Caco-2 (cell line): ENCODE data around the gene MRGPRD. TPM values are rescaled to one million over a fixed set of nuclear protein-coding genes. Genes with fewer than 3 reads are reported as not detected.

Experiments
- BruUV-seq: library from RNA; stranded (reverse); fragments of 400-500 nt; replicated peaks from 2 replicates; lab custom pipeline; 2021; lab: Mats Ljungman, UMichigan
- CTCF ChIA-PET: fragments of 300-600 bp; sonication (Branson Sonifier 250); formaldehyde crosslinking; loops from one replicate; lab custom pipeline; 2022; ENCODE audit warnings: antibody characterized with exemption; lab: Charles Lee
- POLR2A ChIA-PET: fragments of 300-600 bp; sonication (Branson Sonifier 250); formaldehyde crosslinking; loops from one replicate; lab custom pipeline; 2022; ENCODE audit warnings: antibody characterized with exemption; lab: Charles Lee
- DNase-seq, 2 experiments: peaks; one replicate each; pipeline versions ENCODE4 v3.0.0 to v3.0.0-alpha.2; 2020 to 2022
- H3K27me3 ChIP-seq: replicated peaks from 2 replicates; pipeline ENCODE4 v1.6.0; 2011; ENCODE audit warnings: low read length; ENCODE audit not compliant: control insufficient read depth, insufficient read depth
- H3K36me3 ChIP-seq: 2 replicates; pipeline ENCODE4 v1.5.1; 2011; ENCODE audit warnings: low read length; ENCODE audit not compliant: control insufficient read depth, insufficient read depth
- H3K4me1 ChIP-seq: fragments of 250-450 bp; sonication (Bioruptor Pico); 2 replicates; pipeline ENCODE4 v1.5.1; 2020; ENCODE audit warnings: mild to moderate bottlenecking
- H3K4me3 ChIP-seq: 2 replicates; pipeline ENCODE4 v1.5.1; 2011; ENCODE audit warnings: low read depth, mild to moderate bottlenecking, control low read depth, low read length
- H3K9me3 ChIP-seq: fragments of 250-450 bp; sonication (Bioruptor Pico); 2 replicates; pipeline ENCODE4 v1.5.1; 2020; ENCODE audit warnings: mild to moderate bottlenecking, moderate library complexity
- H3K27ac Mint-ChIP-seq: one replicate; pipeline ENCODE4 v1.8.0; 2022; ENCODE audit warnings: mixed read lengths; ENCODE audit not compliant: unreplicated experiment
- H3K27me3 Mint-ChIP-seq: one replicate; pipeline ENCODE4 v1.8.0; 2022; ENCODE audit warnings: mixed read lengths; ENCODE audit not compliant: insufficient read depth, unreplicated experiment
- H3K36me3 Mint-ChIP-seq: one replicate; pipeline ENCODE4 v1.8.0; 2022; ENCODE audit warnings: mild to moderate bottlenecking, mixed read lengths; ENCODE audit not compliant: insufficient read depth, unreplicated experiment
- H3K4me1 Mint-ChIP-seq: one replicate; pipeline ENCODE4 v1.8.0; 2022; ENCODE audit warnings: low read depth, mixed read lengths; ENCODE audit not compliant: unreplicated experiment
- H3K4me3 Mint-ChIP-seq: one replicate; pipeline ENCODE4 v1.8.0; 2022; ENCODE audit warnings: mild to moderate bottlenecking, moderate library complexity, mixed read lengths; ENCODE audit not compliant: unreplicated experiment
- H3K9me3 Mint-ChIP-seq: one replicate; pipeline ENCODE4 v1.8.0; 2022; ENCODE audit warnings: mixed read lengths; ENCODE audit not compliant: unreplicated experiment
- intact Hi-C: fragments of 100-400 bp; cut with micrococcal nuclease; formaldehyde crosslinking; loops from one replicate; pipeline ENCODE4 v1.10.0; 2022; ENCODE audit not compliant: unreplicated experiment
- total RNA-seq: library from RNA; stranded (reverse); gene quantifications from 2 replicates; pipeline ENCODE4 v1.2.3, GENCODE V29; 2022
- TF ChIP-seq, protein P1 (sequence below), 2 experiments: fragments of 200-600 bp in 1 of 2; IDR thresholded peaks; 1 replicate in 1 of 2; 2 replicates in 1 of 2; pipeline versions ENCODE4 v1.5.1 to v1.8.0; 2011 to 2022; ENCODE audit warnings: antibody characterized with exemption in 1 of 2, control low read depth in 1 of 2, inconsistent platforms in 1 of 2, low read depth in 1 of 2, low read length in 1 of 2, mild to moderate bottlenecking in 1 of 2, moderate library complexity in 1 of 2; ENCODE audit not compliant: insufficient read depth in 1 of 2, severe bottlenecking in 1 of 2, unreplicated experiment in 1 of 2

MRGPRD gene
- total RNA-seq, 1 experiment from 2014 or later, result not detected

DNA sequence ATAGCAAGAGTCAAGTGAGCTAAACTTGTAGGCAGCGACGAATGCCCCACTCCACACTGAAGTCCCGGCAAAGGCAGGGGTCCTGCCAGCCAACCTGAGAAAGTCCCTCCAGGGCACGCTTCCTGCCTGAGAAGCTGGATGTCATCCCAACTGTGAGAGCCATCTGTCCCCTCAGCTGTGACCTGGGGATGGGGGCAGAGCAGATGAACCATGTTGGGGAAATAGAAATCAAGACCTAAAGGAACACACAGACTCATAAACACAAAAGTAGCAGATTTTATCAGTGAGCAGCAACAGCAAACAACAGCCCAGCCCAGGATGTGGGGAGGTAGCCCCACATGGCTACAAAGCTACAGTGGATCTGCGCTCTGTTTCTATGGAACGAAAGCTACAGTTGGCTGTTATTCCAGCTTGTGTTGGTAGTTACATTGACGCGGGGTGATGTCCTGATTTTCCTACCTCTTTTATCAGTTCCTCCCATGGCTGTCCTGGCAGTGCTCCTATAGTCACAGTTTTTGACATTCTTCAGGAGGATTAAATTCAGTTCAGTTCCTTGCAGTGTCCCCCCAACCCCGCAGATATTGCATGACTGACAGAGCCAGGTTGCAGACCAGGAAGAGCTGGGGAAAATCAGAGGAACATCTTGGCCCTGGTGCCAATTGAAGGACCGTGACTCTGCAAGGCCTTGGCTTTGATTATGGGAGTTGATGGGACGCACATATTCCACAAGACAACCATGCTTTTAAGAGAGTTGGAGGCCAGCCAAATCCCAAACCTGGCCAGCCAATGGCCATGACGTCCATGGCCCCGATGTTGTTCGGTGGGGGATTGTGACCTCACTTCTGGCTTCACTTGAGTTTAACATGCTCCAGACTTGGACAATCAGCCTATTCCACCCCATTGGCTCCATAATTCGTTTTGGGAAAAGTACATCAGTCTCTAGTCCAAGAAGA is 14.6 kb downstream of the MRGPRD start:
- Mint-ChIP-seq H3K36me3 (no peaks in the 10 kb centered on the region), H3K27me3 (no peaks in the 10 kb centered on the region), H3K4me3 (no peak overlapping the region), H3K9me3 (no peaks in the 10 kb centered on the region), H3K27ac (no peak overlapping the region), H3K4me1 (no peaks in the 10 kb centered on the region)
- no peaks in the 10 kb centered on the region for H3K36me3 ChIP-seq
- CTCF ChIA-PET, result interaction anchor here (1.2 kb wide), 1 partner anchor 78 kb away, joined by 3 read pairs; no protein-coding TSS in a partner anchor
- H3K9me3 ChIP-seq, result no peaks in the 10 kb centered on the region
- H3K27me3 ChIP-seq, result no peaks in the 10 kb centered on the region
- no TSS peak for BruUV-seq
- intact Hi-C loops, result loop anchor here (5.0 kb wide), 1 partner anchor 36 kb away; no protein-coding TSS in a partner anchor
- no peaks in the 10 kb centered on the region for H3K4me1 ChIP-seq
- TF ChIP-seq, protein P1, sequence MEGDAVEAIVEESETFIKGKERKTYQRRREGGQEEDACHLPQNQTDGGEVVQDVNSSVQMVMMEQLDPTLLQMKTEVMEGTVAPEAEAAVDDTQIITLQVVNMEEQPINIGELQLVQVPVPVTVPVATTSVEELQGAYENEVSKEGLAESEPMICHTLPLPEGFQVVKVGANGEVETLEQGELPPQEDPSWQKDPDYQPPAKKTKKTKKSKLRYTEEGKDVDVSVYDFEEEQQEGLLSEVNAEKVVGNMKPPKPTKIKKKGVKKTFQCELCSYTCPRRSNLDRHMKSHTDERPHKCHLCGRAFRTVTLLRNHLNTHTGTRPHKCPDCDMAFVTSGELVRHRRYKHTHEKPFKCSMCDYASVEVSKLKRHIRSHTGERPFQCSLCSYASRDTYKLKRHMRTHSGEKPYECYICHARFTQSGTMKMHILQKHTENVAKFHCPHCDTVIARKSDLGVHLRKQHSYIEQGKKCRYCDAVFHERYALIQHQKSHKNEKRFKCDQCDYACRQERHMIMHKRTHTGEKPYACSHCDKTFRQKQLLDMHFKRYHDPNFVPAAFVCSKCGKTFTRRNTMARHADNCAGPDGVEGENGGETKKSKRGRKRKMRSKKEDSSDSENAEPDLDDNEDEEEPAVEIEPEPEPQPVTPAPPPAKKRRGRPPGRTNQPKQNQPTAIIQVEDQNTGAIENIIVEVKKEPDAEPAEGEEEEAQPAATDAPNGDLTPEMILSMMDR (IDR thresholded peaks at IDR 0.05; ENCODE audit: insufficient read depth in 1 of 2, low read depth in 1 of 2, low read length in 1 of 2, severe bottlenecking in 1 of 2, unreplicated experiment in 1 of 2), result no peak
- POLR2A ChIA-PET, result no interaction called here
- no peak overlapping the region for H3K4me3 ChIP-seq
- DNase-seq, result peak in 1 of 2 experiments; percentile 25

DNA sequence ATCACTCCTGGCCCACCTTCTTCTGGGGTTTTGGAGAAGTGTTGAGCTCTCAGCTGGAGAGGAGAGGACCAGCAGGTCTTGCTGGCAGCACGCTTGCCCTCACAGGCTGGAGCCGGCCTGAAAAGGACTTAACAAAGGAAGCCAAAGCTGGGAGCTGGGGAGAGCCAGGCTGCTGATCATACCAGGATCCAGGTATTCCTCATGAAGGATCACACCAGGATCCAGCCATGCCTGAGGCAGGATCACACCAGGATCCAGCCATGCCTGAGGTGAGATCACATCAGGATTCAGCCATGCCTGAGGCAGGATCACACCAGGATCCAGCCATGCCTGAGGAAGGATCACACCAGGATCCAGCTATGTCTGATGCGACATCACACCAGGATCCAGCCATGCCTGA is 17.0 kb downstream of the MRGPRD start:
- H3K9me3 ChIP-seq, result no peaks in the 10 kb centered on the region
- H3K4me1 Mint-ChIP-seq, result no peaks in the 10 kb centered on the region
- no peaks in the 10 kb centered on the region for H3K9me3 Mint-ChIP-seq
- no peaks in the 10 kb centered on the region for H3K27me3 ChIP-seq
- H3K4me3 Mint-ChIP-seq, result no peak overlapping the region
- H3K4me1 ChIP-seq, result no peaks in the 10 kb centered on the region
- POLR2A ChIA-PET, result no interaction called here
- H3K36me3 ChIP-seq, result no peaks in the 10 kb centered on the region
- H3K27me3 Mint-ChIP-seq, result no peaks in the 10 kb centered on the region
- intact Hi-C loops, result no loop called here
- H3K4me3 ChIP-seq, result no peak overlapping the region
- no TSS peak for BruUV-seq
- no peak overlapping the region for H3K27ac Mint-ChIP-seq
- CTCF ChIA-PET, result no interaction called here
- TF ChIP-seq, protein P1 (IDR thresholded peaks at IDR 0.05; ENCODE audit: insufficient read depth in 1 of 2, low read depth in 1 of 2, low read length in 1 of 2, severe bottlenecking in 1 of 2, unreplicated experiment in 1 of 2), result no peak
- no peaks in the 10 kb centered on the region for H3K36me3 Mint-ChIP-seq
- DNase-seq, result peak in 1 of 2 experiments; percentile 30

DNA sequence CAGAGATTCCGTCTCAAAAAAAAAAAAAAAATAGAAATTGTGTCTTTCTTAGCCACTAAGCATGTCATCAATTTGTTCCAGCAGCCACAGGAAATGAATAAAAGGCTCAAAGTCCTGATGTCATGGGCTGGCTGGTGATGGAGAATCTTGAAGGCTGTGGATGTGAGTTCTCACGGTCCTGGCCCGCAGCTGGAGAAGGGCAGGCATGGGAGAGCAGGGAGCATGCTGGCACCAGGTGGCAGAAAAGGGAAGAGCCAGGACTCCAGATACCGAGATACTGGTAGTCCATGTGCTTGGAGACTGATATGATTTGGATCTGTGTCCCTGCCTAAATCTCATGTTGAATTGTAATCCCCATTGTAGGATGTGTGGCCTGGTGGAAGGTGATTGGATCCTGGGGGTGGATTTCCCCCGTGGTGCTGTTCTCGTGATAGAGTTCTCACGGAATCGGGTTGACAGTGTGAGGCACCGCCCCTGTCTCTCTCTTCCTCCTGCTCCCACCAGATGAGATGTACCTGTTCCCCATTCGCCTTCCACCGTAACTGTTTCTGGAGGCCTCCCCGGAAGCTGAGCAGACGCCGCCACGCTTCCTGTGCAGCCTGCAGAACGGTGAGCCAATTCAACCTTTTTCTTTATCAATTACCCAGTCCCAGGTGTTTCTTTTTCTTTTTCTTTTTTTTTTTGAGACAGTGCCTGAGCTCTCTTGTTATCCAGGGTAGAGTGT is 18.1 kb downstream of the MRGPRD start:
- no peaks in the 10 kb centered on the region for H3K9me3 ChIP-seq
- peak in 1 of 2 experiments; percentile 29 for DNase-seq
- no peaks in the 10 kb centered on the region for H3K4me1 ChIP-seq
- Mint-ChIP-seq H3K36me3 (no peaks in the 10 kb centered on the region), H3K9me3 (no peaks in the 10 kb centered on the region), H3K27me3 (no peaks in the 10 kb centered on the region), H3K4me1 (no peaks in the 10 kb centered on the region), H3K4me3 (no peak overlapping the region), H3K27ac (no peak overlapping the region)
- POLR2A ChIA-PET, result no interaction called here
- intact Hi-C loops, result no loop called here
- H3K27me3 ChIP-seq, result no peaks in the 10 kb centered on the region
- no peak overlapping the region for H3K4me3 ChIP-seq
- no TSS peak for BruUV-seq
- CTCF ChIA-PET, result interaction anchor here (0.6 kb wide), 1 partner anchor 356 kb away, joined by 5 read pairs; no protein-coding TSS in a partner anchor
- TF ChIP-seq, protein P1 (IDR thresholded peaks at IDR 0.05; ENCODE audit: insufficient read depth in 1 of 2, low read depth in 1 of 2, low read length in 1 of 2, severe bottlenecking in 1 of 2, unreplicated experiment in 1 of 2), result no peak
- H3K36me3 ChIP-seq, result no peaks in the 10 kb centered on the region
